NCI-H82 (cell line): ENCODE data around the gene LCE2B.
"Not testable (repeated sequence)": the region's sequence is repeated elsewhere in the genome, so short reads cannot be mapped to it uniquely, and the experiment has no call there.

Source experiments
- DNase-seq: peaks from one replicate; lab custom pipeline; 2025; lab: John Stamatoyannopoulos, UW

The LCE2B gene

GRCh38 chr1:152685823-152686222, at the start of gene LCE2B:
TSS of gene LCE2B (plus strand) at chr1:152686123. CDS start at chr1:152686844, 721 bp downstream.
- DNase-seq, result not testable (repeated sequence)

- DNase-seq, result no peak
Measured at GRCh38 chr1:152640351-152640750, 45.6 kb upstream of the LCE2B start.

- no peak for DNase-seq
Measured at GRCh38 chr1:152643945-152644344, 42.0 kb upstream of the LCE2B start.

- no peak for DNase-seq
Measured at GRCh38 chr1:152645146-152645545, 40.8 kb upstream of the LCE2B start.

GRCh38 chr1:152646656-152647055, 39.3 kb upstream of the LCE2B start:
- DNase-seq, result no peak

- DNase-seq, result peak; percentile 81
Measured at GRCh38 chr1:152654110-152654509, 31.8 kb upstream of the LCE2B start.

GRCh38 chr1:152656459-152656858, 29.5 kb upstream of the LCE2B start:
- no peak for DNase-seq

- no peak for DNase-seq
Measured at GRCh38 chr1:152657677-152658076, 28.2 kb upstream of the LCE2B start.

GRCh38 chr1:152658649-152659048, 27.3 kb upstream of the LCE2B start:
- DNase-seq, result no peak

- no peak for DNase-seq
Measured at GRCh38 chr1:152663098-152663497, 22.8 kb upstream of the LCE2B start, which contains the start of gene LCE2D. TSS of gene LCE2D (plus strand) at chr1:152663380. CDS start at chr1:152664106, 726 bp downstream.

- not testable (repeated sequence) for DNase-seq
Measured at GRCh38 chr1:152666171-152666570, 19.8 kb upstream of the LCE2B start.

GRCh38 chr1:152667648-152668047, 18.3 kb upstream of the LCE2B start:
- no peak for DNase-seq

- no peak for DNase-seq
Measured at GRCh38 chr1:152673016-152673415, 12.9 kb upstream of the LCE2B start.

- not testable (repeated sequence) for DNase-seq
Measured at GRCh38 chr1:152674983-152675382, 10.9 kb upstream of the LCE2B start, which contains the start of gene LCE2C. TSS of gene LCE2C (plus strand) at chr1:152675279. CDS start at chr1:152676016, 737 bp downstream.

GRCh38 chr1:152679459-152679858, 6.5 kb upstream of the LCE2B start:
- no peak for DNase-seq

GRCh38 chr1:152681616-152682015, 4.3 kb upstream of the LCE2B start:
- peak; percentile 13 for DNase-seq

- DNase-seq, result no peak
Measured at GRCh38 chr1:152683846-152684245, 2.1 kb upstream of the LCE2B start.

GRCh38 chr1:152697701-152698600, 12.0 kb downstream of the LCE2B start, which contains the start of gene LCE2A:
TSS of gene LCE2A (plus strand) at chr1:152698345. CDS start at chr1:152698902, 557 bp downstream.
- DNase-seq, result no peak

GRCh38 chr1:152699746-152700145, 13.8 kb downstream of the LCE2B start:
- DNase-seq, result no peak

GRCh38 chr1:152707860-152708259, 21.9 kb downstream of the LCE2B start, which contains the start of gene LCE4A:
TSS of gene LCE4A (plus strand) at chr1:152708160. CDS start at chr1:152709076, 916 bp downstream.
- DNase-seq, result no peak

GRCh38 chr1:152718238-152718637, 32.3 kb downstream of the LCE2B start:
- DNase-seq, result no peak

GRCh38 chr1:152725261-152725660, 39.3 kb downstream of the LCE2B start:
- no peak for DNase-seq

GRCh38 chr1:152728986-152729385, 43.1 kb downstream of the LCE2B start:
- DNase-seq, result no peak
